HG03039 (cell line): ENCODE measurements around the gene ITGA8.
"Not testable (repeated sequence)": the region's sequence is repeated elsewhere in the genome, so short reads cannot be mapped to it uniquely, and the experiment has no call there.

Experiments used
- ATAC-seq: cut with Tn5 transposase; IDR thresholded peaks from one replicate; pipeline ENCODE4 v1.9.1; 2021; ENCODE audit warnings: mild to moderate bottlenecking, moderate library complexity; ENCODE audit not compliant: unreplicated experiment

Gene ITGA8

GRCh38 chr10:15690031-15690430 is 29.7 kb downstream of the ITGA8 start:
- ATAC-seq: no peak

GRCh38 chr10:15684768-15685167 is 35.0 kb downstream of the ITGA8 start:
- ATAC-seq: no peak

- ATAC-seq: no peak
These were observed 38.6 kb downstream of the ITGA8 start for GRCh38 chr10:15681076-15681475.

- ATAC-seq: no peak
These were observed 40.9 kb downstream of the ITGA8 start for GRCh38 chr10:15678851-15679250.

GRCh38 chr10:15672469-15672868 is 47.3 kb downstream of the ITGA8 start:
- no peak for ATAC-seq

- ATAC-seq: no peak
These were observed 48.8 kb downstream of the ITGA8 start for GRCh38 chr10:15670880-15671279.

- ATAC-seq: no peak
These were observed 58.1 kb downstream of the ITGA8 start for GRCh38 chr10:15661574-15661973.

GRCh38 chr10:15660990-15661389 is 58.7 kb downstream of the ITGA8 start:
- ATAC-seq: no peak

- ATAC-seq: no peak
These were observed 61.5 kb downstream of the ITGA8 start for GRCh38 chr10:15658069-15658702.

GRCh38 chr10:15652757-15653156 is 67.0 kb downstream of the ITGA8 start:
- ATAC-seq: no peak

GRCh38 chr10:15652117-15652516 is 67.6 kb downstream of the ITGA8 start:
- no peak for ATAC-seq

- no peak for ATAC-seq
These were observed 68.5 kb downstream of the ITGA8 start for GRCh38 chr10:15651175-15651574.

GRCh38 chr10:15642095-15642494 is 77.6 kb downstream of the ITGA8 start:
- ATAC-seq: no peak

GRCh38 chr10:15640536-15641085 is 79.1 kb downstream of the ITGA8 start:
- no peak for ATAC-seq

- ATAC-seq: no peak
These were observed 83.3 kb downstream of the ITGA8 start for GRCh38 chr10:15636446-15636845.

- no peak for ATAC-seq
These were observed 87.1 kb downstream of the ITGA8 start for GRCh38 chr10:15632456-15633091.

- not testable (repeated sequence) for ATAC-seq
These were observed 88.5 kb downstream of the ITGA8 start for GRCh38 chr10:15631205-15631604.

GRCh38 chr10:15630353-15630752 is 89.4 kb downstream of the ITGA8 start:
- no peak for ATAC-seq

GRCh38 chr10:15627617-15628196 is 92.0 kb downstream of the ITGA8 start:
- ATAC-seq: no peak

- ATAC-seq: no peak
These were observed 92.8 kb downstream of the ITGA8 start for GRCh38 chr10:15626937-15627336.

- no peak for ATAC-seq
These were observed 94.5 kb downstream of the ITGA8 start for GRCh38 chr10:15625261-15625660.
